ENCODE measurements around the gene LRRC74A. TPM values are rescaled to one million over a fixed set of nuclear protein-coding genes. Genes with fewer than 3 reads are reported as not detected.
A peak's percentile ranks its signal among the peaks of the same experiment; 100 is the strongest.

LRRC74A gene
- not detected for total RNA-seq
- polyA plus RNA-seq, result under 1 TPM in 1 of 2 donors, not detected in 1; 0.07 TPM

DNA sequence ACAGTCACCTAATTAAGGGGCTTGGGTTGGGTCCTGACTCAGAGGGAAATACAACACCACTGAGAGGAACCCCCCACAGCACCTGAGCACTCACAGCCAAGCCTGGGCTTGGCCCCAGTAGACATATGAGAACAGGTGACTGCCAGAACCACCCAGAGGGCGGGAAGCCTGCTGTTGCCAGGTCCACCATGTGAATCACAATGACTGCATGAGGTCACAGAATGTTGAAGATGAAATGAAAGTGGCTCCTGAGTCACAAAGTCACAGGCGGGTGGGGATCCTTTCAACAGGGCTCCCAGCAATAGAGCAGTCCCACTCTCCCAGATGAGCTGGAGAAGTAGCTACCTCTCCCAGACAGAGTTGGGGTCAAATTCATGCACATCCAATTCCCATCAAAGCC lies at the start of gene LRRC74A:
Gene LRRC74A, plus strand, starts transcription at position 287 of the 400 bp plus-strand sequence. CDS start 290 bp downstream, outside the sequence.
- peak within 1 kb of the TSS; percentile 79 to 96 (median 86) for H3K27ac ChIP-seq
- H3K4me1 ChIP-seq, result peaks cover 31 to 46% (median 32%) of the 10 kb centered on the region in 3 donors
- H3K4me3 ChIP-seq, result peak within 1 kb of the TSS in 1 of 4 donors; percentile 47
- no peaks in the 10 kb centered on the region for H3K36me3 ChIP-seq
- DNase-seq (peak in 1 of 6 donors; percentile 52), FAIRE-seq (no peak), ATAC-seq (no peak)
- intact Hi-C loops (cut with DNase I), result no loop called here
- WGBS, 2 donors, result 96% methylated on average over 2 of the region's 2 CpGs
- no peaks in the 10 kb centered on the region for H3K9me3 ChIP-seq
- no peak for TF ChIP-seq CTCF (IDR thresholded peaks at IDR 0.05)
- H3K27me3 ChIP-seq, result no peaks in the 10 kb centered on the region

GRCh38 chr14:76776428-76777251 lies 49.6 kb upstream of the LRRC74A start:
- Histone ChIP-seq H3K27me3 (no peaks in the 10 kb centered on the region), H3K27ac (no peak overlapping the region), H3K9me3 (no peaks in the 10 kb centered on the region), H3K4me1 (peaks cover 0 to 12% (median 0%) of the 10 kb centered on the region in 3 donors), H3K4me3 (no peak overlapping the region), H3K36me3 (no peaks in the 10 kb centered on the region)
- no peak for FAIRE-seq
- WGBS, 2 donors, result 58 to 60% methylated on average over 9 to 10 of the region's 10 CpGs
- TF ChIP-seq CTCF (IDR thresholded peaks at IDR 0.05), result no peak
- peak in 2 of 4 donors; percentile 8 to 10 for ATAC-seq
- intact Hi-C loops (cut with DNase I), result loop anchor here in 1 of 3 donors (10.0 kb wide), 1 partner anchor 62 kb away; no protein-coding TSS in a partner anchor
- DNase-seq, result peak in 1 of 6 donors; percentile 65

GRCh38 chr14:76777721-76778120 lies 48.5 kb upstream of the LRRC74A start:
- intact Hi-C loops (cut with DNase I), result loop anchor here in 1 of 3 donors (10.0 kb wide), 1 partner anchor 63 kb away; no protein-coding TSS in a partner anchor
- Histone ChIP-seq H3K27me3 (no peaks in the 10 kb centered on the region), H3K27ac (no peak overlapping the region), H3K9me3 (no peaks in the 10 kb centered on the region), H3K4me1 (peaks cover 0 to 16% (median 0%) of the 10 kb centered on the region in 3 donors), H3K4me3 (no peak overlapping the region), H3K36me3 (peaks cover 0 to 8% (median 5%) of the 10 kb centered on the region in 3 donors)
- DNase-seq (no peak), ATAC-seq (no peak), FAIRE-seq (no peak)
- no peak for TF ChIP-seq CTCF (IDR thresholded peaks at IDR 0.05)
- WGBS, 2 donors, result 78 to 92% methylated on average over 9 of the region's 9 CpGs

- 86 to 92% methylated on average over 16 of the region's 16 CpGs for whole genome bisulfite sequencing, 2 donors
- peaks cover 0 to 12% (median 10%) of the 10 kb centered on the region in 3 donors for H3K36me3 ChIP-seq
- no peak overlapping the region for H3K27ac ChIP-seq
- H3K4me1 ChIP-seq, result peaks cover 0 to 8% (median 0%) of the 10 kb centered on the region in 3 donors
- intact Hi-C loops (cut with DNase I), result loop anchor here in 1 of 3 donors (10.0 kb wide), 1 partner anchor 64 kb away; no protein-coding TSS in a partner anchor
- DNase-seq (peak in 1 of 6 donors; percentile 69), ATAC-seq (no peak), FAIRE-seq (no peak)
- no peaks in the 10 kb centered on the region for H3K9me3 ChIP-seq
- no peaks in the 10 kb centered on the region for H3K27me3 ChIP-seq
- H3K4me3 ChIP-seq, result no peak overlapping the region
- no peak for TF ChIP-seq CTCF (IDR thresholded peaks at IDR 0.05)
Observed at GRCh38 chr14:76778546-76779215, 47.5 kb upstream of the LRRC74A start.

All from pancreas (tissue), 10 donors.